OCI-LY7 (cell line): Measurements from ENCODE around the gene SPATA2L. TPM values are rescaled to one million over a fixed set of nuclear protein-coding genes. Genes with fewer than 3 reads are reported as not detected.

Source experiments
- BruUV-seq: library from RNA; stranded (reverse); fragments of 400-500 nt; replicated peaks from 2 replicates; lab custom pipeline; 2021; lab: Mats Ljungman, UMichigan
- CTCF ChIA-PET: fragments of 300-600 bp; sonication (Branson Sonifier 250); formaldehyde crosslinking; loops from one replicate; lab custom pipeline; 2022; ENCODE audit warnings: antibody characterized with exemption; ENCODE audit not compliant: unreplicated experiment; lab: Charles Lee
- POLR2A ChIA-PET: fragments of 300-600 bp; sonication (Branson Sonifier 250); formaldehyde crosslinking; loops from one replicate; lab custom pipeline; 2022; ENCODE audit warnings: antibody characterized with exemption; lab: Charles Lee
- DNase-seq: peaks from one replicate; pipeline ENCODE4 v3.0.0-alpha.2; 2015; ENCODE audit warnings: low spot score
- H2AFZ ChIP-seq: fragments of 200-600 bp; sonication (generic), shearing (Covaris generic); 2 replicates; pipeline ENCODE4 v1.6.1; 2014; ENCODE audit warnings: mild to moderate bottlenecking, antibody characterized with exemption, low read length, moderate library complexity
- H3K27ac ChIP-seq: fragments of 200-600 bp; sonication (generic); 2 replicates; pipeline ENCODE4 v1.5.1; 2014; ENCODE audit warnings: mixed run types, low read depth, mild to moderate bottlenecking, moderate library complexity, low read length, inconsistent platforms; ENCODE audit not compliant: poor library complexity, severe bottlenecking
- H3K36me3 ChIP-seq: fragments of 200-600 bp; sonication (generic); 2 replicates; pipeline ENCODE4 v1.6.1; 2014; ENCODE audit warnings: mild to moderate bottlenecking, antibody characterized with exemption, low read length, moderate library complexity, mixed read lengths; ENCODE audit not compliant: insufficient read depth
- H3K4me1 ChIP-seq: fragments of 200-600 bp; sonication (generic); 2 replicates; pipeline ENCODE4 v1.5.1; 2014; ENCODE audit warnings: mild to moderate bottlenecking, low read length; ENCODE audit not compliant: insufficient read depth, poor library complexity, severe bottlenecking
- H3K4me2 ChIP-seq: fragments of 200-600 bp; sonication (generic); 2 replicates; pipeline ENCODE4 v1.6.1; 2014; ENCODE audit warnings: mild to moderate bottlenecking, low read length
- H3K4me3 ChIP-seq: fragments of 200-600 bp; sonication (generic); 2 replicates; pipeline ENCODE4 v1.5.1; 2014; ENCODE audit warnings: mild to moderate bottlenecking, low read depth, low read length; ENCODE audit not compliant: poor library complexity, severe bottlenecking
- H3K79me2 ChIP-seq: fragments of 200-600 bp; sonication (generic); 2 replicates; pipeline ENCODE4 v1.6.1; 2016; ENCODE audit warnings: low read depth, mild to moderate bottlenecking, low read length, moderate library complexity, mixed read lengths; ENCODE audit not compliant: insufficient read depth
- H3K9me2 ChIP-seq: fragments of 200-600 bp; sonication (generic); 2 replicates; pipeline ENCODE4 v1.6.1; 2016; ENCODE audit warnings: mild to moderate bottlenecking, low read length, mixed read lengths; ENCODE audit not compliant: insufficient read depth
- H3K9me3 ChIP-seq: fragments of 200-600 bp; sonication (generic); 2 replicates; pipeline ENCODE4 v1.6.1; 2014; ENCODE audit warnings: mild to moderate bottlenecking, mixed run types, low read length, mixed read lengths
- H4K20me1 ChIP-seq: fragments of 200-600 bp; sonication (generic); 2 replicates; pipeline ENCODE4 v1.6.1; 2014; ENCODE audit warnings: mild to moderate bottlenecking, antibody characterized with exemption, low read length, moderate library complexity, mixed read lengths; ENCODE audit not compliant: insufficient read depth
- CTCF ChIP-seq: fragments of 200-600 bp; sonication (generic); conservative IDR thresholded peaks from 2 replicates; pipeline ENCODE4 v1.5.1; 2014; ENCODE audit warnings: mild to moderate bottlenecking, antibody characterized with exemption, low read length, moderate library complexity, mixed read lengths
- EZH2phosphoT487 ChIP-seq: fragments of 200-600 bp; sonication (generic); IDR thresholded peaks from 2 replicates; pipeline ENCODE4 v1.6.1; 2018; ENCODE audit warnings: low read depth, borderline replicate concordance, mild to moderate bottlenecking, mixed run types, antibody characterized with exemption, low read length, moderate library complexity, mixed read lengths
- intact Hi-C: fragments of 100-400 bp; cut with micrococcal nuclease; formaldehyde crosslinking; loops from one replicate; pipeline ENCODE4 v1.10.0; 2022; ENCODE audit not compliant: unreplicated experiment
- total RNA-seq, 2 experiments: library from RNA; depleted of rRNA in 1 of 2; stranded (reverse); fragments of >200 nt in 1 of 2; shearing (Covaris generic) in 1 of 2; gene quantifications; 2 replicates each; pipeline ENCODE4 v1.2.3, GENCODE V29; 2014 to 2022

SPATA2L gene
- total RNA-seq, 2 experiments from 2014 or later: 7.2 to 13.1 TPM

DNA sequence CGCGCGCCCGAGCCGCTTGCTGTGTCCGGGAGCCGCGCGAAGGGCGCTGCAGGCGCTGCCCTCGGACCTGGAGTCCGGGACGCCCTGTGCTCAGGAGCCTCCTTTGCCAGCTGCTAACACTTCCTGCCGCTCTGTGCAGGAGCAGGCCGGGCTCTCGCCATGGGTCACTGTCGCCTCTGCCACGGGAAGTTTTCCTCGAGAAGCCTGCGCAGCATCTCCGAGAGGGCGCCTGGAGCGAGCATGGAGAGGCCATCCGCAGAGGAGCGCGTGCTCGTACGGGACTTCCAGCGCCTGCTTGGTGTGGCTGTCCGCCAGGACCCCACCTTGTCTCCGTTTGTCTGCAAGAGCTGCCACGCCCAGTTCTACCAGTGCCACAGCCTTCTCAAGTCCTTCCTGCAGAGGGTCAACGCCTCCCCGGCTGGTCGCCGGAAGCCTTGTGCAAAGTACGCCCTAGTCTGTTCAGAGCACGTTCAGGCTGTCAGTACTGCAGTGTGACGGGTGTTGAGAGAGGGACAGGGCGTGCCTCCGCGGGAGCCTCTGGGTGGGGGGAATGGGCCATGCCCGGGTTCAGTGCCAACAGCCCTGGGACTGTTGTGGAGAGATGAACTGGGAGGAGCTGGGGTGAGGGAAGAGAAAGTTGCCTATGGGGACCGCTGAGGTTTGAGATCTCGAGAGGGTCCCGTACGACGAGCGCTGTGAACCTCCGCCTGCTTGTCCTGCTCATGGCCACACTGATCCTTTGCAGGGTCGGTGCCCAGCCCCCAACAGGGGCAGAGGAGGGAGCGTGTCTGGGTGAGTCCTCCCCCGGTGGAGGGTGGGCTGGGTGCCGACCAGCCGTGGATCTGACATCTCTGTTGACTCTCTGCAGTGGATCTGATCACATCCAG is 21.1 kb upstream of the SPATA2L start:
- intact Hi-C loops: loop anchor here (5.0 kb wide), 1 partner anchor 195 kb away; the partner anchor contains the start of gene MC1R
- Histone ChIP-seq H3K4me2 (peak overlapping the region; percentile 91), H3K9me3 (no peaks in the 10 kb centered on the region), H3K9me2 (no peaks in the 10 kb centered on the region), H3K4me1 (peaks cover 19% of the 10 kb centered on the region), H3K4me3 (peak overlapping the region; percentile 89), H3K79me2 (peaks cover 6% of the 10 kb centered on the region; the same call in 1 of the 2 replicates), H3K27ac (peak overlapping the region; percentile 57), H2AFZ (no peak overlapping the region), H3K36me3 (peaks cover 33% of the 10 kb centered on the region), H4K20me1 (peaks cover 17% of the 10 kb centered on the region)
- no TSS peak for BruUV-seq
- ChIA-PET POLR2A (no interaction called here), CTCF (no interaction called here)
- no peak for DNase-seq
- no peak for TF ChIP-seq EZH2phosphoT487
- no peak for TF ChIP-seq CTCF

GRCh38 chr16:89721546-89722391 is 20.3 kb upstream of the SPATA2L start:
- peak; percentile 78 for DNase-seq
- peaks cover 19% of the 10 kb centered on the region for H3K4me1 ChIP-seq
- H3K4me3 ChIP-seq: peak overlapping the region; percentile 89
- peak overlapping the region; percentile 91 for H3K4me2 ChIP-seq
- H3K27ac ChIP-seq: peak overlapping the region; percentile 57
- H3K9me2 ChIP-seq: no peaks in the 10 kb centered on the region
- peaks cover 25% of the 10 kb centered on the region for H3K36me3 ChIP-seq
- intact Hi-C loops: loop anchor here (1.0 to 5.0 kb wide), 2 partner anchors 21 to 196 kb away; partner anchors contain the start of gene MC1R
- H3K79me2 ChIP-seq: peaks cover 6% of the 10 kb centered on the region; the same call in 1 of the 2 replicates
- no peaks in the 10 kb centered on the region for H3K9me3 ChIP-seq
- ChIA-PET POLR2A (no interaction called here), CTCF (no interaction called here)
- TF ChIP-seq EZH2phosphoT487: no peak
- TF ChIP-seq CTCF: no peak
- BruUV-seq: no TSS peak
- H4K20me1 ChIP-seq: peaks cover 17% of the 10 kb centered on the region
- no peak overlapping the region; the same call in 1 of the 2 replicates for H2AFZ ChIP-seq
